Measurements from ENCODE around the gene KLHL29. TPM values are rescaled to one million over a fixed set of nuclear protein-coding genes. Genes with fewer than 3 reads are reported as not detected.

KLHL29 gene
- total and polyA plus RNA-seq, 10 of the 15 experiments (the other 5 are each of a cell fraction or from before 2014, with no cell fraction given) = 1.4 to 19.5 (median 6.1) TPM

- intact Hi-C loops (cut with micrococcal nuclease; ENCODE audit: unreplicated experiment) = no loop called here
- no TSS peak for BruUV-seq (replicated peaks)
- CTCF ChIA-PET = no interaction called here
Measured at GRCh38 chr2:23589220-23589647, 204.3 kb downstream of the KLHL29 start.

GRCh38 chr2:23589739-23590138, 204.8 kb downstream of the KLHL29 start:
- RAD21 ChIA-PET (ENCODE audit: unreplicated experiment) = no interaction called here
- Histone ChIP-seq H3K27ac (ENCODE audit: control insufficient read depth, insufficient read depth) (no peak overlapping the region), H3K4me2 (ENCODE audit: control insufficient read depth, insufficient read depth) (no peak overlapping the region), H4K20me1 (ENCODE audit: control insufficient read depth, insufficient read depth) (no peaks in the 10 kb centered on the region), H3K79me2 (ENCODE audit: control insufficient read depth, insufficient read depth, low read length) (no peaks in the 10 kb centered on the region), H3K36me3 (ENCODE audit: control insufficient read depth in 2 of 2, insufficient read depth in 2 of 2, low read length in 1 of 2) (no peaks in the 10 kb centered on the region; a peak in 1 of 4 replicates), H3K27me3 (replicated peaks in 1 of 2; ENCODE audit: control insufficient read depth in 2 of 2, insufficient read depth in 2 of 2, low read length in 1 of 2) (no peaks in the 10 kb centered on the region), H2AFZ (ENCODE audit: control insufficient read depth, low read depth, low read length) (no peak overlapping the region), H3K9ac (ENCODE audit: control insufficient read depth, insufficient read depth, low read length) (no peak overlapping the region), H3K9me3 (replicated peaks; ENCODE audit: control insufficient read depth, insufficient read depth, low read length) (no peaks in the 10 kb centered on the region), H3K4me3 (no peak overlapping the region), H3K4me1 (ENCODE audit: control insufficient read depth, insufficient read depth, low read length) (no peaks in the 10 kb centered on the region)
- in situ Hi-C loops (cut with MboI) = no loop called here
- WGBS (ENCODE audit: insufficient coverage, insufficient replicate concordance, low lambda C conversion rate, missing lambda C conversion rate) = 31% methylated on average over 2 of the region's 2 CpGs
- POLR2A ChIA-PET = no interaction called here
- BruUV-seq (replicated peaks) = no TSS peak
- DNase-seq (ENCODE audit: low read depth, low spot score) (no peak), FAIRE-seq (no peak), ATAC-seq (no peak)
- CTCF ChIA-PET = no interaction called here
- SMC1A ChIA-PET (ENCODE audit: uncharacterized antibody, unreplicated experiment) = interaction anchor here (1.1 kb wide), 1 partner anchor 10 kb away, joined by 3 read pairs; no protein-coding TSS in a partner anchor
- intact Hi-C loops (cut with micrococcal nuclease; ENCODE audit: unreplicated experiment) = no loop called here
- TF ChIP-seq NBN (IDR thresholded peaks at IDR 0.05) (no peak), RELA (IDR thresholded peaks at IDR 0.05; ENCODE audit: borderline replicate concordance, partially characterized antibody) (no peak), HSF1 (IDR thresholded peaks at IDR 0.05; ENCODE audit: low read depth, low read length) (no peak), ZNF592 (IDR thresholded peaks at IDR 0.05) (no peak), NRF1 (conservative IDR thresholded peaks at IDR 0.05; ENCODE audit: low read depth, low read length) (no peak), EZH2 (IDR thresholded peaks at IDR 0.05; ENCODE audit: borderline replicate concordance, control insufficient read depth, low read depth, low read length) (no peak), PKNOX1 (IDR thresholded peaks at IDR 0.05) (no peak), NR2C2 (IDR thresholded peaks at IDR 0.05; ENCODE audit: borderline replicate concordance, control insufficient read depth, insufficient read length, low read depth) (no peak), YBX1 (IDR thresholded peaks at IDR 0.05) (no peak)

More at GRCh38 chr2:23589220-23589647, 204.3 kb downstream of the KLHL29 start:
- H3K27ac ChIP-seq (ENCODE audit: control insufficient read depth, insufficient read depth) = no peak overlapping the region
- no peaks in the 10 kb centered on the region; a peak in 1 of 4 replicates for H3K36me3 ChIP-seq (ENCODE audit: control insufficient read depth in 2 of 2, insufficient read depth in 2 of 2, low read length in 1 of 2)
- in situ Hi-C loops (cut with MboI) = no loop called here
- SMC1A ChIA-PET (ENCODE audit: uncharacterized antibody, unreplicated experiment) = interaction anchor here (1.1 kb wide), 1 partner anchor 10 kb away, joined by 3 read pairs; no protein-coding TSS in a partner anchor
- ATAC-seq (no peak), FAIRE-seq (no peak), DNase-seq (ENCODE audit: low read depth, low spot score) (no peak)
- no peaks in the 10 kb centered on the region for H3K9me3 ChIP-seq (replicated peaks; ENCODE audit: control insufficient read depth, insufficient read depth, low read length)
- WGBS (ENCODE audit: insufficient coverage, insufficient replicate concordance, low lambda C conversion rate, missing lambda C conversion rate) = 81% methylated on average over 9 of the region's 9 CpGs
- H3K4me3 ChIP-seq = no peak overlapping the region
- H3K79me2 ChIP-seq (ENCODE audit: control insufficient read depth, insufficient read depth, low read length) = no peaks in the 10 kb centered on the region
- TF ChIP-seq JUND (IDR thresholded peaks at IDR 0.05; ENCODE audit: low read depth, low read length) = no peak
- no peak for TF ChIP-seq RB1 (IDR thresholded peaks at IDR 0.05; ENCODE audit: borderline replicate concordance)
- no peak overlapping the region for H2AFZ ChIP-seq (ENCODE audit: control insufficient read depth, low read depth, low read length)
- no peaks in the 10 kb centered on the region for H3K27me3 ChIP-seq (replicated peaks in 1 of 2; ENCODE audit: control insufficient read depth in 2 of 2, insufficient read depth in 2 of 2, low read length in 1 of 2)
- POLR2A ChIA-PET = no interaction called here
- no peak overlapping the region for H3K4me2 ChIP-seq (ENCODE audit: control insufficient read depth, insufficient read depth)
- no peaks in the 10 kb centered on the region for H4K20me1 ChIP-seq (ENCODE audit: control insufficient read depth, insufficient read depth)
- RAD21 ChIA-PET (ENCODE audit: unreplicated experiment) = no interaction called here
- no peak overlapping the region for H3K9ac ChIP-seq (ENCODE audit: control insufficient read depth, insufficient read depth, low read length)
- H3K4me1 ChIP-seq (ENCODE audit: control insufficient read depth, insufficient read depth, low read length) = no peaks in the 10 kb centered on the region
